ENCODE measurements around the gene FITM2. TPM values are rescaled to one million over a fixed set of nuclear protein-coding genes. Genes with fewer than 3 reads are reported as not detected.
A peak's percentile ranks its signal among the peaks of the same experiment; 100 is the strongest.

Gene FITM2
- total RNA-seq, 1 experiment from 2014 or later = 7.5 TPM

GRCh38 chr20:44282192-44282591, 28.8 kb downstream of the FITM2 start:
- no peak for DNase-seq (ENCODE audit: low read depth)

GRCh38 chr20:44280387-44280786, 30.6 kb downstream of the FITM2 start:
- DNase-seq (ENCODE audit: low read depth) = no peak

- peak; percentile 80 for DNase-seq (ENCODE audit: low read depth)
Observed at GRCh38 chr20:44279228-44279627, 31.8 kb downstream of the FITM2 start.

GRCh38 chr20:44274303-44275017, 36.5 kb downstream of the FITM2 start:
- no peak for DNase-seq (ENCODE audit: low read depth)

GRCh38 chr20:44273231-44274215, 37.5 kb downstream of the FITM2 start:
- DNase-seq (ENCODE audit: low read depth) = no peak

- no peak for DNase-seq (ENCODE audit: low read depth)
Observed at GRCh38 chr20:44271915-44272663, 38.9 kb downstream of the FITM2 start.

- DNase-seq (ENCODE audit: low read depth) = no peak
Observed at GRCh38 chr20:44268802-44269201, 42.2 kb downstream of the FITM2 start.

- no peak for DNase-seq (ENCODE audit: low read depth)
Observed at GRCh38 chr20:44264287-44264686, 46.7 kb downstream of the FITM2 start.

- no peak for DNase-seq (ENCODE audit: low read depth)
Observed at GRCh38 chr20:44258226-44258890, 52.6 kb downstream of the FITM2 start.

- DNase-seq (ENCODE audit: low read depth) = no peak
Observed at GRCh38 chr20:44256961-44257360, 54.0 kb downstream of the FITM2 start.

- DNase-seq (ENCODE audit: low read depth) = no peak
Observed at GRCh38 chr20:44255942-44256341, 55.1 kb downstream of the FITM2 start.

- DNase-seq (ENCODE audit: low read depth) = no peak
Observed at GRCh38 chr20:44254073-44254472, 56.9 kb downstream of the FITM2 start.

GRCh38 chr20:44253528-44253927, 57.5 kb downstream of the FITM2 start:
- DNase-seq (ENCODE audit: low read depth) = no peak

Small RNAs within 50 kb of the gene (small RNA-seq; reads per million reads assigned to genes)
- not detected for gene RF00019

Other genes starting within 250 kb of the FITM2 start
- 0.34 and 0.53 TPM in 2 replicates for gene JPH2, start 124.0 kb downstream of the FITM2 start, total RNA-seq (2014; rRNA removed; shearing (Covaris generic))
- 39.2 and 42.6 TPM in 2 replicates for gene OSER1, start 100.4 kb downstream of the FITM2 start, total RNA-seq (2014; rRNA removed; shearing (Covaris generic))
- 0.03 TPM in 1 of 2 replicates, not detected in the other for gene GDAP1L1, start 63.9 kb downstream of the FITM2 start, total RNA-seq (2014; rRNA removed; shearing (Covaris generic))
- not detected in 2 replicates for gene R3HDML, start 25.8 kb upstream of the FITM2 start, total RNA-seq (2014; rRNA removed; shearing (Covaris generic))
- 0.34 TPM in 1 of 2 replicates, not detected in the other for gene HNF4A, start 44.5 kb upstream of the FITM2 start, total RNA-seq (2014; rRNA removed; shearing (Covaris generic))
- gene TTPAL, start 164.7 kb upstream of the FITM2 start, total RNA-seq (2014; rRNA removed; shearing (Covaris generic)) = 7.6 and 10.7 TPM in 2 replicates
- gene SERINC3, start 210.9 kb upstream of the FITM2 start, total RNA-seq (2014; rRNA removed; shearing (Covaris generic)) = 61.5 and 90.1 TPM in 2 replicates